GM12874 (cell line): ENCODE results near the gene DDX10.

Experiments used
- TF ChIP-seq, protein P1 (sequence below): IDR thresholded peaks from 2 replicates; pipeline ENCODE4 v1.5.1; 2011; ENCODE audit warnings: low read depth, mild to moderate bottlenecking, control low read depth, low read length, moderate library complexity; ENCODE audit not compliant: insufficient read depth

DDX10 gene

DNA sequence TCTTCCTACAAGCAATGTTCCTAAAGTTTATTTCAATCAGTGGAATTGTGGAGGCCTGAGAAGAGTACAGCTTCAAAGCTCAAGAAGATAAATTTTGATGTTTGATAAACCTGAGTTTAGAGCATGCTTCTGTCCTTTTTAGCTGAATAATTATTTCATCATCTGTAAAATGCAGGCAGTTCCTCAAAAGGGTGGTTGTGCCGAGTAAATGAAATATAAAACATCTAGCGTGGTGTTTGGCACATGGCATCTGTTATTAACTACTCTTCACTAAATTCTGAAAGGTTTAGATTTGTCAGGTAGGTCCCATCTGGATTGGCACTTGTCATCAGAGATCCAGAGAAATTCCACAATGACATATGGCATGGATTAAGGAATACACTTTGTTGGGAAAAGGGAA, 155.1 kb downstream of the DDX10 start:
- TF ChIP-seq, protein P1, sequence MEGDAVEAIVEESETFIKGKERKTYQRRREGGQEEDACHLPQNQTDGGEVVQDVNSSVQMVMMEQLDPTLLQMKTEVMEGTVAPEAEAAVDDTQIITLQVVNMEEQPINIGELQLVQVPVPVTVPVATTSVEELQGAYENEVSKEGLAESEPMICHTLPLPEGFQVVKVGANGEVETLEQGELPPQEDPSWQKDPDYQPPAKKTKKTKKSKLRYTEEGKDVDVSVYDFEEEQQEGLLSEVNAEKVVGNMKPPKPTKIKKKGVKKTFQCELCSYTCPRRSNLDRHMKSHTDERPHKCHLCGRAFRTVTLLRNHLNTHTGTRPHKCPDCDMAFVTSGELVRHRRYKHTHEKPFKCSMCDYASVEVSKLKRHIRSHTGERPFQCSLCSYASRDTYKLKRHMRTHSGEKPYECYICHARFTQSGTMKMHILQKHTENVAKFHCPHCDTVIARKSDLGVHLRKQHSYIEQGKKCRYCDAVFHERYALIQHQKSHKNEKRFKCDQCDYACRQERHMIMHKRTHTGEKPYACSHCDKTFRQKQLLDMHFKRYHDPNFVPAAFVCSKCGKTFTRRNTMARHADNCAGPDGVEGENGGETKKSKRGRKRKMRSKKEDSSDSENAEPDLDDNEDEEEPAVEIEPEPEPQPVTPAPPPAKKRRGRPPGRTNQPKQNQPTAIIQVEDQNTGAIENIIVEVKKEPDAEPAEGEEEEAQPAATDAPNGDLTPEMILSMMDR: no peak

DNA sequence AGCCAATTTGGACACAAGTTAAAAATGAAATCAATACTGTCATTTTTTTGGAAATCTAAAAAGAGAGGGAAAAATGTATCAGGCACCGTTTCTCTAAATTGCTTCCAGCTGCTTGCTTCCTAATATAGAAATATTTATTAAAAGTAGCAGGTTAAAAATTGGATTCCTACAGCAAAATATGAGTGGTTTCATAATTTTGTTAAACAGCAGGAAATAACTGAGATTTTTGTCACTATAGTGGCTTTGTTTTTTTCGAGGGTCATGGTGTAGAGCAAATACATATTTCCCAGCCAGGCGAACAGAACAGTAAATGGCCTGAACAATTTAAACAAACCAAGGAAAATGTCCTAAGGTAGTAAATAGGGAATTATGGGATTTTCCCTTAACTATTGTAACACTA, 159.7 kb downstream of the DDX10 start:
- TF ChIP-seq, protein P1: no peak

DNA sequence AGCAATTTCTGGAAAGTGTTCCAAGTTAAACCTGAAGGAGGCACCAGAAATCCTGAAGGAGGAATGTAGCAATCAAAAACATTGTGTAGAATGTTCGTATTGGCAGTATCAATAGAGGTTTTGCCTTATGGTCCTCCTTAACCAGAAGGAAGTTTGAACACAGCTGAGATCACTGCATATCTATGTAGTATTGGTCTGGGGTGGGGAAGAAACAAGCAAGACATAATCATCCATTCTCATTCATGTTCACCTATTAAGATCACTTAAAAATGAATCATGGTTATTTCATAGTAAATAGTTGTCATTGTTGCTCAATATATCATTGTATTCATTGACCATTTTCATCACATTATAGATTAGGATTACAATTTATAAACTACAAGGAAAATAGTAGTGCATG, 160.5 kb downstream of the DDX10 start:
- TF ChIP-seq, protein P1: no peak

DNA sequence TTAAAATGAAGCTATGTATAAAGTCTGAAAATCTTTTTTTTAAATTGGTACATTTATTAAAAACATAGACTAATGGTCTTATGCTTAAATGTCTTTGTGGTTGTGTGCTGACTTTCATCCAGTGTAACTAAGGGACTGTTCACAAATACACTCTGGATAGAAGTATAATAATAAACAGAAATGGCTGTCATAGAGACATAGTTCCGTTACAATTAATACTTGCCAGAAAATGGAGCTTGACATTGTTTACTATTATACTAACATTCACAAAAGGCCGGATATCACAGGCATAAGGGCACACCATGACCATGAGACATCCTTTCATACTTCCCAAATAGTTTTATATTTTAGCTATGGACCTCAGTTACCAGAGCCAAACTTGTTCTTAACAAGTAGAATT, 161.3 kb downstream of the DDX10 start:
- TF ChIP-seq, protein P1: no peak

DNA sequence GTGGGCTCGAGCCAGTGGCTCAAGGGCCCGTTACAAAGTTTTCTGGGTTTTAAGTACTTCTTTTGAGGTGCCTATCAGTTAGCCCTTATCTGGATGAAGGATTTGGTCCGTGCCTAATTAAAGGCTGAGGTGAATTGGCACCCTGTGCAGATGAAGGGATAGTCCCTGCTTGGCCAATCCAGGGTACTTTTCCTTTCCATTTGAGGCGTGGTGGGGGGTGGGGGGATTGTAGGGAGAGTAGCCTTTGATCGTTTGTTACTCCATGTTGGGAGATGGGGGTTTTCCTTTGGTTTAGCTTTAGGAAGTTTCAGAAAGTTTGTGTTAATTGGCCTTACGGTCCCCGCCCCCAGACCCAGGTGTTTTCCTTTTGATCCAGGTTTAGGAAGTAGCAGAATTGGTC, 170.8 kb downstream of the DDX10 start:
- TF ChIP-seq, protein P1: no peak

DNA sequence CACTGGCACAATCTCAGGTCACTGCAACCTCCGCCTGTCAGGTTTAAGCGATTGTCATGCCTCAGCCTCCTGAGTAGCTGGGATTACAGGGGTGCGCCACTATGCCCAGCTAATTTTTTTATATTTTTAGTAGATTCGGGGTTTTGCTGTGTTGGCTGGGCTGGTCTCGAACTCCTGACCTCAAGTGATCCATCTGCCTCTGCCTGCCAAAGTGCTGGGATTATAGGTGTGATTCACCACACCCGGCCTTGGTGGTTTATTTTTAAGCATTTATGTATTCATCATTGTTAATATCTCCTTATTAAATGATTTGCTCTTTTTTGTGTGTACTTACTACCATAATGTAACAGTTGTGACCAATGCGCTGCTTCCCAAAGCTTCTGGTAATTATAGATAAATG, 171.7 kb downstream of the DDX10 start:
- TF ChIP-seq, protein P1: no peak

DNA sequence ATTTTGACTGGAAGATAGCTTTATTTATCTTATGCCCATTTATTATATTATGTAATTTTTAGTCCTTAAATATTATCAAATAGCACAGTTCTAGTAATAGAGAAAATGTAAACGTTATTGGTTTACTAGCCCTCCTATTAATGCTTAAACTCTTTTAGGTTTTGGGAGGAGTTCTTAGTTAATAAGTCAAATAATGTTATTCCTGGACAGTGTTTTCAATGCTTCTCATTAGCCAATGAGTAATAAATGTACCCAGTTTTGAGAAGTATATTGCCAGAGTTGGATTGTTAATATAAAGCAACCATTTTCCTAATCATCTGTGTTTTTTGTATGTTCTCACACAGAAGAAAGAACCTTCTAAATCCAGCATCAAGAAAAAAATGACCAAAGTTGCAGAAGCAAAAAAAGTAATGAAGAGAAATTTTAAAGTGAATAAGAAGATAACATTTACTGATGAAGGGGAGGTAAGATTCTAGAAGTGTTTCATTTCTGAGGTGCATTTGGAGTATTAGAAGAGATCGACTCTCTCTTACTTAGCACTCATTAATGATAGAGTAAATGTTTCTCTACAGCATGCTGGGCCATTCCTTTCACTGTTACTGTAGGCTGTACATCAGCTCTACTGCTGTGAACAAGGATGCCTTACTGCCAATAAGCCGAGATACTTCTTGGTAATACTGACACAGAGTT, 173.4 kb downstream of the DDX10 start:
- TF ChIP-seq, protein P1: no peak
